ENCODE results near the gene ERG28. TPM values are rescaled to one million over a fixed set of nuclear protein-coding genes. Genes with fewer than 3 reads are reported as not detected.

ERG28 gene
- total RNA-seq, 2 donors from 2014 or later = 8.6 to 8.8 TPM

- Histone ChIP-seq H3K36me3 (replicated peaks in 1 of 2; ENCODE audit: insufficient read depth in 1 of 2, low read depth in 2 of 2) (no peaks in the 10 kb centered on the region), H3K4me3 (no peak overlapping the region), H3K9me3 (no peaks in the 10 kb centered on the region), H3K4me1 (no peaks in the 10 kb centered on the region), H3K27ac (no peak overlapping the region), H3K27me3 (no peaks in the 10 kb centered on the region)
- 85 to 92% methylated on average over 6 of the region's 6 CpGs for WGBS, 2 donors
- intact Hi-C loops (cut with DNase I) = no loop called here
- no peak for ATAC-seq
- TF ChIP-seq POLR2A (IDR thresholded peaks at IDR 0.05) (no peak), CTCF (IDR thresholded peaks at IDR 0.05) (no peak)
- no peak for DNase-seq
These were observed 29.8 kb downstream of the ERG28 start for GRCh38 chr14:75630695-75631452.

GRCh38 chr14:75628816-75629215, 31.9 kb downstream of the ERG28 start:
- no peaks in the 10 kb centered on the region for H3K27me3 ChIP-seq
- ATAC-seq (no peak), DNase-seq (no peak)
- H3K4me1 ChIP-seq = no peaks in the 10 kb centered on the region
- no peaks in the 10 kb centered on the region for H3K9me3 ChIP-seq
- TF ChIP-seq POLR2A (IDR thresholded peaks at IDR 0.05) = no peak
- TF ChIP-seq CTCF (IDR thresholded peaks at IDR 0.05) = no peak
- no peak overlapping the region for H3K4me3 ChIP-seq
- intact Hi-C loops (cut with DNase I) = no loop called here
- WGBS, 2 donors = 73 to 74% methylated on average over 3 of the region's 3 CpGs
- H3K27ac ChIP-seq = no peak overlapping the region
- H3K36me3 ChIP-seq (replicated peaks in 1 of 2; ENCODE audit: insufficient read depth in 1 of 2, low read depth in 2 of 2) = no peaks in the 10 kb centered on the region

- DNase-seq = no peak
- TF ChIP-seq CTCF (IDR thresholded peaks at IDR 0.05) (no peak), POLR2A (IDR thresholded peaks at IDR 0.05) (no peak)
- Histone ChIP-seq H3K36me3 (replicated peaks in 1 of 2; ENCODE audit: insufficient read depth in 1 of 2, low read depth in 2 of 2) (no peaks in the 10 kb centered on the region), H3K27ac (no peak overlapping the region), H3K27me3 (no peaks in the 10 kb centered on the region), H3K4me3 (no peak overlapping the region), H3K4me1 (no peaks in the 10 kb centered on the region), H3K9me3 (no peaks in the 10 kb centered on the region)
- intact Hi-C loops (cut with DNase I) = no loop called here
- no peak for ATAC-seq
- 56 to 68% methylated on average over 4 of the region's 4 CpGs for WGBS, 2 donors
These were observed 33.3 kb downstream of the ERG28 start for GRCh38 chr14:75627406-75627805.

DNA sequence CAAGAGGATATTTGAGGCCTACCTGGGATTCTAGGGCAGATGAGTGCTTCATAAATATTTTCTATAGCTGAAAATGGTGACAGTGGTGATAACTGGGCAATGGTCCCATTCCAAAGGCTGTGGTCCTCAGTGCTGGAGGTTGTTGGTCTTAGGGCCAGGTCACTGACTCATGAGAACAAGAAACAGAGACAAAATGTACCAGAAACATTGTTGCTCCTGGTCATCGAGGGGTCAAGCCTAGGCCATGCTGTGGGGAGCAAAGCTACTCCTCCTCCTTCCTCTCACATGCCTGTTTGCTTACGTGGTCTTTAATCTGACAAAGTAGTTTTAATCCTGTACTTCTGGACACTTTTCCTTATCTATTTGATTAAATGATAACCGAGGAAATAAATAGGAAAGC, 33.8 kb downstream of the ERG28 start:
- ATAC-seq = no peak
- no peak overlapping the region for H3K4me3 ChIP-seq
- no peak for DNase-seq
- no peaks in the 10 kb centered on the region for H3K27me3 ChIP-seq
- no peak overlapping the region for H3K27ac ChIP-seq
- H3K4me1 ChIP-seq = no peaks in the 10 kb centered on the region
- H3K9me3 ChIP-seq = no peaks in the 10 kb centered on the region
- intact Hi-C loops (cut with DNase I) = no loop called here
- TF ChIP-seq CTCF (IDR thresholded peaks at IDR 0.05) = no peak
- TF ChIP-seq POLR2A (IDR thresholded peaks at IDR 0.05) = no peak
- 55 to 62% methylated on average over 3 of the region's 3 CpGs for WGBS, 2 donors
- H3K36me3 ChIP-seq (replicated peaks in 1 of 2; ENCODE audit: insufficient read depth in 1 of 2, low read depth in 2 of 2) = no peaks in the 10 kb centered on the region

DNA sequence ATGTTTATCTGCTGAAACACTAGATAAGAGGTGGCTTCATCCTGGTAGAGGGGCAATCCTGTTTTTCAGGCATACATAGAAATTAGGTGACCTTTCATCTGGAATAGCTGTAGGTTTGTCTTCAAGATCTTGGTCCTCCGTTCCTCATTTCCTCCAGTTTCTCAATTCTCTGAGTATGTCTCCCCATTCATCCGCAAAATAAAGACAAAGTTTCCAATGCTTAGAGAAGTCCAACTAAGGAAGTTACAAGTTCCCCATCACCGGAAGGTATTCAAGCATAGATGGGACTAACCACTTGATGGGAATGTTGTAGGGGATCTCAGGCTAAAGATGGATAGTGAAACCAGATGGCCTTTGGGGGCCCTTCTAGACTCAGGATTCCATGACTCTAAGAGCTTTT, 34.3 kb downstream of the ERG28 start:
- no peaks in the 10 kb centered on the region for H3K27me3 ChIP-seq
- TF ChIP-seq CTCF (IDR thresholded peaks at IDR 0.05) (no peak), POLR2A (IDR thresholded peaks at IDR 0.05) (no peak)
- DNase-seq = no peak
- intact Hi-C loops (cut with DNase I) = no loop called here
- no peak overlapping the region for H3K4me3 ChIP-seq
- ATAC-seq = no peak
- no peaks in the 10 kb centered on the region for H3K9me3 ChIP-seq
- 88 to 95% methylated on average over 3 of the region's 3 CpGs for WGBS, 2 donors
- H3K36me3 ChIP-seq (replicated peaks in 1 of 2; ENCODE audit: insufficient read depth in 1 of 2, low read depth in 2 of 2) = no peaks in the 10 kb centered on the region
- H3K4me1 ChIP-seq = no peaks in the 10 kb centered on the region
- no peak overlapping the region for H3K27ac ChIP-seq

All from body of pancreas (tissue), 4 donors.